Smooth muscle cell (in vitro differentiated cells): Measurements from ENCODE around the gene ARHGAP18. TPM values are rescaled to one million over a fixed set of nuclear protein-coding genes. Genes with fewer than 3 reads are reported as not detected.

Source experiments
- DNase-seq: peaks from one replicate; lab custom pipeline; 2025; ENCODE audit not compliant: unreplicated experiment; lab: John Stamatoyannopoulos, UW
- H2AFZ ChIP-seq: fragments of 200-600 bp; sonication (generic); 2 replicates; pipeline ENCODE4 v1.6.0; 2016; ENCODE audit warnings: antibody characterized with exemption, low read depth, mild to moderate bottlenecking
- H3F3A ChIP-seq: fragments of 200-600 bp; sonication (generic); 2 replicates; pipeline ENCODE4 v1.6.0; 2017; ENCODE audit warnings: antibody characterized with exemption, low read depth
- H3K27ac ChIP-seq: fragments of 200-600 bp; sonication (generic); 2 replicates; pipeline ENCODE4 v1.5.1; 2016; ENCODE audit warnings: low read depth, mild to moderate bottlenecking
- H3K27me3 ChIP-seq: fragments of 200-600 bp; sonication (generic); 2 replicates; pipeline ENCODE4 v1.6.1; 2016; ENCODE audit warnings: low read depth, mild to moderate bottlenecking
- H3K36me3 ChIP-seq: fragments of 200-600 bp; sonication (generic); 2 replicates; pipeline ENCODE4 v1.5.1; 2016; ENCODE audit warnings: low read depth
- H3K4me1 ChIP-seq: fragments of 200-600 bp; sonication (generic); 2 replicates; pipeline ENCODE4 v1.5.1; 2016; ENCODE audit warnings: low read depth
- H3K4me2 ChIP-seq: fragments of 200-600 bp; sonication (generic); 2 replicates; pipeline ENCODE4 v1.6.0; 2016; ENCODE audit warnings: mild to moderate bottlenecking
- H3K4me3 ChIP-seq: fragments of 200-600 bp; sonication (generic); 2 replicates; pipeline ENCODE4 v1.5.1; 2016; ENCODE audit warnings: mild to moderate bottlenecking
- H3K79me2 ChIP-seq: fragments of 200-600 bp; sonication (generic); 2 replicates; pipeline ENCODE4 v1.6.0; 2016; ENCODE audit warnings: low read depth, mild to moderate bottlenecking
- H3K9ac ChIP-seq: fragments of 200-600 bp; sonication (generic); 2 replicates; pipeline ENCODE4 v1.6.0; 2016; ENCODE audit warnings: low read depth
- H3K9me3 ChIP-seq: fragments of 200-600 bp; sonication (generic); replicated peaks from 2 replicates; pipeline ENCODE4 v1.5.1; 2016; ENCODE audit warnings: low read depth
- H4K20me1 ChIP-seq: fragments of 200-600 bp; sonication (generic); 2 replicates; pipeline ENCODE4 v1.6.0; 2016; ENCODE audit warnings: low read depth
- CTCF ChIP-seq: fragments of 200-600 bp; sonication (generic); IDR thresholded peaks from 2 replicates; pipeline ENCODE4 v1.5.1; 2017; ENCODE audit warnings: borderline replicate concordance, mild to moderate bottlenecking, antibody characterized with exemption; ENCODE audit not compliant: insufficient read depth, poor library complexity, severe bottlenecking
- WGBS: methylation state at CpG from one replicate; pipeline ENCODE4 v1.1.7; 2016; ENCODE audit warnings: low lambda C conversion rate; 5-methylcytosine and 5-hydroxymethylcytosine counted together
- polyA plus RNA-seq: library from polyadenylated mRNA; unstranded; fragments of >200 nt; fragmentation: Nextera tagmentation; extraction: Ambion mirVana; gene quantifications from 2 replicates; pipeline ENCODE4 v1.2.1, GENCODE V29; 2016
- total RNA-seq: library from RNA; depleted of rRNA; stranded (reverse); fragments of >200 nt; gene quantifications from 2 replicates; pipeline ENCODE4 v1.2.3, GENCODE V29; 2014

Gene ARHGAP18
- total and polyA plus RNA-seq, 2 experiments from 2014 or later: 3.2 to 9.6 TPM

- H2AFZ ChIP-seq: no peak overlapping the region
- 100% methylated on average over 2 of the region's 2 CpGs for WGBS
- H3F3A ChIP-seq: no peaks in the 10 kb centered on the region
- no peaks in the 10 kb centered on the region for H3K79me2 ChIP-seq
- H3K4me1 ChIP-seq: no peaks in the 10 kb centered on the region
- no peaks in the 10 kb centered on the region for H4K20me1 ChIP-seq
- no peak overlapping the region for H3K4me3 ChIP-seq
- no peak for DNase-seq
- H3K4me2 ChIP-seq: peak overlapping the region; percentile 43
- H3K27me3 ChIP-seq: no peaks in the 10 kb centered on the region
- H3K36me3 ChIP-seq: no peaks in the 10 kb centered on the region
- no peaks in the 10 kb centered on the region for H3K9me3 ChIP-seq
- no peak for TF ChIP-seq CTCF
- no peak overlapping the region for H3K9ac ChIP-seq
- H3K27ac ChIP-seq: no peak overlapping the region
Observed at GRCh38 chr6:129660346-129660676, 49.7 kb downstream of the ARHGAP18 start.

- Histone ChIP-seq H3K4me2 (peak overlapping the region; percentile 43), H3K79me2 (no peaks in the 10 kb centered on the region), H3K36me3 (no peaks in the 10 kb centered on the region), H2AFZ (no peak overlapping the region), H4K20me1 (no peaks in the 10 kb centered on the region), H3K4me1 (no peaks in the 10 kb centered on the region), H3K9me3 (no peaks in the 10 kb centered on the region), H3K4me3 (no peak overlapping the region), H3K27me3 (no peaks in the 10 kb centered on the region), H3F3A (no peaks in the 10 kb centered on the region), H3K9ac (no peak overlapping the region), H3K27ac (no peak overlapping the region)
- 70% methylated on average over 14 of the region's 14 CpGs for WGBS
- no peak for TF ChIP-seq CTCF
- DNase-seq: no peak
Observed at GRCh38 chr6:129659590-129660345, 50.2 kb downstream of the ARHGAP18 start.

GRCh38 chr6:129659167-129659566, 50.8 kb downstream of the ARHGAP18 start:
- H3K4me3 ChIP-seq: no peak overlapping the region
- TF ChIP-seq CTCF: no peak
- H3K4me1 ChIP-seq: no peaks in the 10 kb centered on the region
- DNase-seq: no peak
- H3K27me3 ChIP-seq: no peaks in the 10 kb centered on the region
- no peak overlapping the region for H3K4me2 ChIP-seq
- no peak overlapping the region for H2AFZ ChIP-seq
- H3K79me2 ChIP-seq: no peaks in the 10 kb centered on the region
- H4K20me1 ChIP-seq: no peaks in the 10 kb centered on the region
- no peaks in the 10 kb centered on the region for H3F3A ChIP-seq
- H3K9ac ChIP-seq: no peak overlapping the region
- WGBS: 93% methylated on average over 3 of the region's 3 CpGs
- H3K9me3 ChIP-seq: no peaks in the 10 kb centered on the region
- H3K27ac ChIP-seq: no peak overlapping the region
- no peaks in the 10 kb centered on the region for H3K36me3 ChIP-seq

DNA sequence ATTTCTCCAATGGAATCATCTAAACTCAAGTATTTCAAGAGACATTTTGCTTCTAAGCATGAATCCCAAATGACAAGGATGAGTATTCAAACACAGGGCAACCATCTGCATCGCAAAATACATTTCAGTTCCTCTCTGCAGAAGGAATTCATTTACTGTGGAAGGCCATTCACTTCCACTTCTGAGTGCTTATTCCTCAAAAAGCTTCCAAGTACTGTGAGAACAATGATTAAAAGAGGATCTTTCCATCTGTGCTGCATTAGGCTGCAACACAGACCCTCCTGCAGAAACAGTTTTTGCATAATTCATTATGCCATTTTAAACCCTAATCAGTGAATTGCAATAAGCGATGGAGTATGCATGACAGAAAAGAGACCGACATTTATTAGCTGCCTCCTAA, 52.5 kb downstream of the ARHGAP18 start:
- Histone ChIP-seq H3K27ac (no peak overlapping the region), H3K79me2 (no peaks in the 10 kb centered on the region), H3K4me1 (no peaks in the 10 kb centered on the region), H3K27me3 (no peaks in the 10 kb centered on the region), H3K9me3 (no peaks in the 10 kb centered on the region), H4K20me1 (no peaks in the 10 kb centered on the region), H3K4me2 (no peak overlapping the region), H3K36me3 (no peaks in the 10 kb centered on the region), H3K4me3 (no peak overlapping the region), H3K9ac (no peak overlapping the region), H3F3A (no peaks in the 10 kb centered on the region), H2AFZ (no peak overlapping the region)
- WGBS: 87% methylated on average over 3 of the region's 3 CpGs
- no peak for TF ChIP-seq CTCF
- no peak for DNase-seq
